ENCODE results near the gene ENPP3.
"Not testable (repeated sequence)": the region's sequence is repeated elsewhere in the genome, so short reads cannot be mapped to it uniquely, and the experiment has no call there.

The ENPP3 gene

DNA sequence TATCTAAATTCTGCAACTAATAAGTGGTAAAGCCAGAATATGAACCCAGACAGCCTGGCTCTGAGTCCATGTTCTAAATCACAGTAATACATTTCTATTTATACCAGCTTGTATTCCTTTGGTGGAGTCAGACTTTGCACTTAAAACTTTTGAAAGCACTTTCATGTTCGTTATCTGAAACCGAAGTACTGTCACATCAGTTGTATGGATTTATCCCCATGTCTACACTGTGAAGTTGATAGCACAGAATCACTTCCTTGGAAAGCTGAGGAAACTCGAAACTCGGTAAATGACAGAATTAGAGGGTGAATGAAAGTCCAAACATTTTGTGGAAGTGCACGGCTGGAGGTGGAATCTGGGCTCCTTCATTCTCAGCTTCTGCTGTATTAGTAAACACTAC, 102.0 kb downstream of the ENPP3 start:
- FAIRE-seq = no peak

- no peak for FAIRE-seq
These were observed 103.1 kb downstream of the ENPP3 start for GRCh38 chr6:131740161-131740560.

- no peak for FAIRE-seq
These were observed 104.7 kb downstream of the ENPP3 start for GRCh38 chr6:131741688-131742393.

DNA sequence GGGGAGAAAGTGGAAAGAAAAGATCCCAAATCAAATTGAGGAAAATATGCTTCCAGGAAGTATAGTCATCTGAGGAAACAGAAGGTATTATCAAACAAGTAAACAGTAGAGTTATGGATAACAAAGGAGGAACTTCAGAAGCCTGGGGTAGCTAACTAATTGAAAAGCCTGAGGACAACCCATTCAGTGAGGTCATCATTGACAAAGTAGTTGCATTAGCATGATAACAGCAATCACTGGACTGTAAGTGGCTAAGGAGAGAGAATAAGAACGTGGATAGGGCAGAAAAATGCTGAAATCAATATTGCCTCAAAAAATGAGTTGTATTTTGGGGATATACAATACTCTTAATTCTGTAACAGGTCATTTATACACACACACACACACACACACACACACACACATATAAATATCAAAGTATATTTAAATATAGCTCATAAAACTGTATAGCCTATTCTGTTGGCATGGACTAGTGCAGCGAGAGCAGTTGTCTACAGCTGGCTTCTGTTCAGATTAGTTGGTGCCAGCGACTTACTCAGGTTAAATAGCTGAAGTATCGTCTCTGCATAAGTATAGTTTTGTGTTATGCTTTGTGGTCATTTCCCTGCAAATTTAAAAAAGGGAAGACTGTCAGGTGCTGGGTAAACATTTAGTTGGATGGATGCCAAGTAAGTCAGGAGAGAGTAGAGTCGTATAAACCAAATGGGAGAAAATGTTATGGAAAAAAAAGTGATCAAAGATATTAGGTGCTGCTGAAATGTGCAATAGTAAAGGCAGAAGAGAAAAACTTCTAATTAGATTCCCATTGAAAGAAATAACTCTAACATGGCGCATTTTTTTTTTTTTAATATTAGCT, 107.6 kb downstream of the ENPP3 start:
- FAIRE-seq = no peak

- no peak for FAIRE-seq
These were observed 108.4 kb downstream of the ENPP3 start for GRCh38 chr6:131745476-131745875.

GRCh38 chr6:131747821-131748353, 110.8 kb downstream of the ENPP3 start:
- no peak for FAIRE-seq

DNA sequence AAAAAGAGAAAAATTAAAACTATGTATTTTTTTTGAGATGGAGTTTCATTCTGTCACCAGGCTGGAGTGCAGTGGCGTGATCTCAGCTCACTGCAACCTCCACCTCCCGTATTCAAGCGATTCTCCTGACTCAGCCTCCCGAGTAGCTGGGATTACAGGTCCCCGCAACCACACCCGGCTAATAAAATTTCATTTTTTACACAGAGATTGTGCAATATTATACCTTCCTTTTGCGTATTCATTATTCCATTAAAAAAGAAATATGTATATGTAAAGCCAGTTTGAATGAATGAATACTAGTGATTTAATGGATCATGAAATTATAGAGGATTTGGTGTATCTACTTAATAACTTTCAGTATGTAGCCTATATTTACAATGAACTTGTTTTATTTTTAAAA, 111.9 kb downstream of the ENPP3 start:
- no peak for FAIRE-seq

DNA sequence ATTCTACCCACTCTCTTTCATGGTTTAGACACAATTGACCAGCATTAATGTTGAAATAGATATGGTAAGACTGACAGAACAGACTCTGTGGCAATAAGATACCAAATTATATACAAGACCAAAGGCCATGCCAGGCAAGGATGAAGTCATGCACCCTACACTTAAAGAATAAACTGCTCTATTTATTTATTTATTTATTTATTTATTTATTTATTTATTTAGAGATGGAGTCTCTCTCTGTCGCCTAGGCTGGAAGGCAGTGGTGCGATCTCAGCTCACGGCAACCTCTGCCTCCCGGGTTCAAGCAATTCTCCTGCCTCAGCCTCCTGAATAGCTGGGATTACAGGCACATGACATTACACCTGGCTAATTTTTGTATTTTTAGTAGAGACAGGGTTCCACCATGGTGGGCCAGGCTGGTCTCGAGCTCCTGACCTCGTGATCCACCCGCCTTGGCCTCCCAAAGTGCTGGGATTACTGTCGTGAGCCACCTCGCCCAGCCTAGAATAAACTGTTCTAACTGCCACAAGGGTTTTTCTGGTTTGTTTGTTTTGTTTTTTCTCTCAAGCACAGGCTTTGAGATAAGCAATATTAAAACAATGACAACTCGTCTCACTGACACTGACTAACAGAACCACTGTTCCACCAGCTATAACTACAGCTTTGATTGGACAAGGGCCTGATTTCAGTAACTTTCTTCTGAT, 114.1 kb downstream of the ENPP3 start:
- not testable (repeated sequence) for FAIRE-seq

DNA sequence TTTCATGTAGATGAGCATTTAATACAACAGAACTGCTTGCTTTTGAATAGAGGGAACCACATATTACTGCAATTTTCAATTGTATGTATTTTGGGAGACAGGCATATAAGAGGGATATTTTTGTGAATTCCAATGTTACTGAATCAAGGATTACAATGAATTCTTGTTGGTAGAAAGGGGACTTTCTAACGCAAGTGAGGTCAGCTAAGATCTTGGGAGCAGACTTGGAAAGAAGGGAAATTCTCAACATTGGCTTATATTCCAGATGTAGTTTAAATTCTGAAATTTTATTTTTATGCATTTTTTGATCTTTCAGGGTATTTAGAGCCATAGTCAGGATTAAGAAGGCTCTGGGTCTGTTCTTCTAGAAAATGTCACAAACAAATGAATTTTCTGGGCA, 117.0 kb downstream of the ENPP3 start:
- no peak for FAIRE-seq

DNA sequence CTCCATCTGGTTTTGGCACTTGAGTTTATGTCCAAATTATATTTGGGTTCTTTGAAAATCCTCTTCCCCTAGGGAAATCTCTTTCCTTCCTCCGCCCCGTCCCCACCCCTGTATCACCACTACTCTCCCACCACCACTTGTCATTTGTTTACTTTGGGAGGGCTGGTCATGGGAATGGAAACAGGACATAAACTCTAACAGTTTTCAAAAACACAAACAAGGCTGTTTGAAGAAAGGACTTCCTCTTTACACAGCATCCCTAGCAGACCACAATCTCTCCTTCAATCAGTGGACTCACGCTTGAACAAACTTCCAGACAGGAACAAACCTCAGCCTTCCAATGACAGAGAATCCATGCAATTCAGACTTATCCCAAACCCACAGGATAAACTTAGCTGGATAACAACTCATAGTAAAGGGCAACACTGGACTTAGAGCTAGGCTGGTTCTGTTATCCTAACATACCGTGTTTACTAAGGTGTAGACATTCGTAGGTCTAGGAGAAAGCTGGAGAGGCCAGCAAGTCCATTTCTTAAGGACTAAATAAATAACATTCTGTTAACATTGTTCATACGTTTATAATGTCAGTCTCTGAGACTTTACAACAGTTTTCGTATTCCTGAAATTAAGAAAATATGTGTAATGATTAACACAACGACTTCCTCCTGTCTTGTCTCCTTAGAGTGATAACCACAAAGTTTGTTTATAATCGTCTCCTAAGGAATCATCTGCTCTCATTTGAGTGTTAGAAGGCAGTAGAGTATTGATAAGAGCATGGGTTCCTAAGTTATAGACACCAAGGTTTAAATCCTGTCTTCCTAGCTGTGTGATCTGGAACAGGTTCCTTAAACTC, 117.8 kb downstream of the ENPP3 start:
- no peak for FAIRE-seq

GRCh38 chr6:131755597-131755996, 118.5 kb downstream of the ENPP3 start:
- no peak for FAIRE-seq

GRCh38 chr6:131756039-131756438, 118.9 kb downstream of the ENPP3 start:
- FAIRE-seq = no peak

GRCh38 chr6:131758920-131759319, 121.8 kb downstream of the ENPP3 start:
- FAIRE-seq = no peak

DNA sequence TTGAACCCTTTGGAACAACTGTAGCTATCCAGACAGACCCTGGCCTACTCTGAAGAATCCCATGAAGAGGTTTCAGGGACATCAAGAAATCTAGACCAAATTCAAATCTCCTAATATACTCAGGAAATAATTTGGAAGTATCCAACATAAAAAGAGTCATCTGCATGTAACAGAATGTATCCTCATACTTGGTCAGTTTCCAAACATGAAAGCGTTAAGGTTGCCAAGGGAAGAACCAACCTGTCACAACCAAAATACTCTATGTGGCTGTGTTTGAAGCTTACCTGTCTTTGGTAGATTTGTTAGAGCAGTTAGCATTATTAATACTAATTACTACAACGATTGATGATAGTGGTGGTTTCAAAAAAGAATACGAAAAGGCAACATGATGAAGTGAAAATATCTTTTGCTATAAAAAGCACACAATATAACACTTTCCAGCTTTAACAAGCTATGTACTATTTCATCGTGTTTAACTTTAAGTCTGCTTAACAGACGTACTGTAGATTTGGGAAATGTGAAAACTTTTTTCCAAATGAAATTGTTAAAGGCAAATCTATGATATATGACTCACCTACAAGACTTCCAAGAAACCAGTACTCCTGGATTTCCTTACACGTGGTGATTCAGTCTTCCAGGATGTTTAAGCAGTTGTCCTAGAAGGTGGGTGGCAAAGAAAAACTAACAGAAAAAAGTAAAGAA, 124.1 kb downstream of the ENPP3 start:
- no peak for FAIRE-seq

- no peak for FAIRE-seq
These were observed 124.6 kb downstream of the ENPP3 start for GRCh38 chr6:131761762-131762067.

GRCh38 chr6:131762984-131763383, 125.9 kb downstream of the ENPP3 start:
- FAIRE-seq = no peak

GRCh38 chr6:131763749-131764148, 126.6 kb downstream of the ENPP3 start:
- FAIRE-seq = no peak

DNA sequence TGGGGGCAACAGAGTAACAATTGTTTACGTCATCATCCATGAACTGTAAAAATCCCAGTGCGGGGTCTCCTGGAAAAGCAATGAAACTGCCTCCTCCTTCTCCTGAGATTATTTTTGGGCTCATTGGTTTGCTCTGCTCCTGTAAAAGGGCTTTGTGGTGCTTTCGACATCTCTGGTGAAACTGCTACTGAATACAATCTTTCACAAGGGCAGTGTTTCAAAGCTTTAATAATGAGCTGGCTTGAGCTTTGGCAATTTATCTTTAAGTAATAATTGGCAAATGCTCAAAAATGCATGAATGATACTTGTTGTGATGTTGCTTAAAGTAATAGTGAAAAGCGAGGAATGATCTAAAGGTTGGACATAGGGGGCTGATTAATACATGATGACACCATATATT, 127.2 kb downstream of the ENPP3 start:
- no peak for FAIRE-seq

- FAIRE-seq = no peak
These were observed 128.1 kb downstream of the ENPP3 start for GRCh38 chr6:131765081-131765803.

DNA sequence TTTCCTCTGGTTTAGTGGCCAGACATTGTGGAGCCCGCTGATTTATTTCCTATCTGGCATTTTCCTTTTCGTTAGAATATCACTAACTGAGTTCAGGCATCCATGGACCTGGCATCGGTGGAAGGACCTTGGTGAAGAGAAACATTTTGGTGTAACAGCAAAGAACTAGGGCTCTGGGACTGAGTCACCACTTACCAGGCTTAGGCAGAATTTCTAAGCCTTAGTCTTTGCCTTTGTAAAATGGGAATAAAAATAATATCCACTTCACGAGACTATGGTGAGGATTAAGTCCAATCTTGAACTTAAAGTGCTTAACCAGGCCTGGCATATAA, 128.7 kb downstream of the ENPP3 start:
- no peak for FAIRE-seq

DNA sequence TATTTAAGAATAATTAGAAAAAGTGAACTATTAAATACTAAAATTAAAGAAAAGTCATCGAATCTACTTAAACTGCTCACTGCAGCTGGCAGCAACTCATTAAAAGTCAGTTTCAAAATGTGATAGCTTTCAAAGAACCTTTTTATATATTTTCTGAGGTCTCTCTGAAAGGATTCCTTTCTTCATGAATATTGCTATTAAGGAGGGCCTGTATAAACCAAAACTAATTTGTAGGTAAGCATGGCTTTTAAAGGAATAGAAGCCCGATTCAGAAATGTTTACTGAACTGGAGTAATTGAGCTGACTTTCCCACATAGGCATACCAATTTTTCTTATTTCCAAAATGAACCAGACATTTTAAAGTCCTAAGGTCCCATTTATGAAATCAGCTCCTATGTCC, 129.5 kb downstream of the ENPP3 start:
- no peak for FAIRE-seq

Measured in islet of Langerhans (tissue), 1 donor.